Fibroblast of the aortic adventitia (primary cell): ENCODE data around the gene CHMP4A. TPM values are rescaled to one million over a fixed set of nuclear protein-coding genes. Genes with fewer than 3 reads are reported as not detected.
"Not testable (repeated sequence)": the region's sequence is repeated elsewhere in the genome, so short reads cannot be mapped to it uniquely, and the experiment has no call there.

Experiments
- DNase-seq: peaks from one replicate; pipeline ENCODE4 v3.0.0-alpha.2; 2010; ENCODE audit warnings: low read depth
- H3K4me3 ChIP-seq: 2 replicates; pipeline ENCODE4 v1.5.1; 2011; ENCODE audit warnings: low read depth, mild to moderate bottlenecking, control low read depth, low read length, moderate library complexity
- CTCF ChIP-seq: IDR thresholded peaks from 2 replicates; pipeline ENCODE4 v1.5.1; 2011; ENCODE audit warnings: mild to moderate bottlenecking, low read length, control low read depth, inconsistent platforms; ENCODE audit not compliant: insufficient read depth
- total RNA-seq: library from RNA; depleted of rRNA; stranded (reverse); fragments of >200 nt; gene quantifications from 2 replicates; pipeline ENCODE4 v1.2.3, GENCODE V29; 2012; ENCODE audit warnings: low replicate concordance

The CHMP4A gene
- total RNA-seq, 1 donor: 70.7 TPM

- no peak for DNase-seq
- no peak for TF ChIP-seq CTCF
- H3K4me3 ChIP-seq: no peak overlapping the region
Observed at GRCh38 chr14:24246765-24247212, 33.5 kb upstream of the CHMP4A start.

GRCh38 chr14:24245350-24245749 lies 32.1 kb upstream of the CHMP4A start:
- not testable (repeated sequence) for H3K4me3 ChIP-seq, DNase-seq

- no peak for TF ChIP-seq CTCF
- DNase-seq: no peak
- H3K4me3 ChIP-seq: peak overlapping the region; percentile 96
Observed at GRCh38 chr14:24243336-24243836, 30.1 kb upstream of the CHMP4A start.

- peak; percentile 90 for DNase-seq
- TF ChIP-seq CTCF: peak; percentile 59
- peak overlapping the region; percentile 96 for H3K4me3 ChIP-seq
Observed at GRCh38 chr14:24241829-24242443, 28.6 kb upstream of the CHMP4A start.

GRCh38 chr14:24240110-24240918 lies 27.0 kb upstream of the CHMP4A start:
- no peak overlapping the region for H3K4me3 ChIP-seq
- DNase-seq: no peak
- no peak for TF ChIP-seq CTCF

GRCh38 chr14:24238527-24239037 lies 25.3 kb upstream of the CHMP4A start:
- H3K4me3 ChIP-seq: no peak overlapping the region
- DNase-seq: no peak
- TF ChIP-seq CTCF: no peak

GRCh38 chr14:24238123-24238522 lies 24.8 kb upstream of the CHMP4A start:
- DNase-seq: no peak
- TF ChIP-seq CTCF: no peak
- H3K4me3 ChIP-seq: no peak overlapping the region
